ENCODE measurements around the gene TPRG1. TPM values are rescaled to one million over a fixed set of nuclear protein-coding genes. Genes with fewer than 3 reads are reported as not detected.

TPRG1 gene
- total RNA-seq, 1 experiment from 2014 or later, result 0.55 TPM

DNA sequence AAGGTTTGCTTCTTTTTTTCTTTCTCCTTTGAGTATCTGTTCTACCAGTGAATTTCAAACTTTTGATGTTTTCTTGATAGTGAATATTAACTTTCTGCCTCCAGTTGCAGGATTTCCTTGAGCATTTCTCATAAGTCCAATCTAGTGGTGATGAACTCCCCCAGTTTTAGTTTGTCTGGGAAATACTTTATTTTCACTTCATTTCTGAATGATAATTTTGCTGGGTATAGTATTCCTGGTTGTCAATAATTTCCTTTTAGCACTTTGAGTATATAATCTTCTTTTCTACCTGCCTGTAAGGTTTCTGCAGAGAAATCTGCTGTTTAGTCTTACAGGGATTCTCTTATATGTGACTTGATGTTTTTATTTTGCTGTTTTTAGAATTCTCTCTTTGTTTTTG is 21.0 kb downstream of the TPRG1 start (continued):
- TF ChIP-seq ZNF232 (CRISPR knock-in tag; IDR thresholded peaks at IDR 0.05) (no peak), ZNF416 (CRISPR knock-in tag; IDR thresholded peaks at IDR 0.05) (no peak), ZBTB21 (CRISPR knock-in tag; IDR thresholded peaks at IDR 0.05; ENCODE audit: borderline replicate concordance) (no peak), JAZF1 (CRISPR knock-in tag; IDR thresholded peaks at IDR 0.05) (no peak), ZNF138 (CRISPR knock-in tag; conservative IDR thresholded peaks at IDR 0.05) (no peak)
- TF ChIP-seq, protein P1, sequence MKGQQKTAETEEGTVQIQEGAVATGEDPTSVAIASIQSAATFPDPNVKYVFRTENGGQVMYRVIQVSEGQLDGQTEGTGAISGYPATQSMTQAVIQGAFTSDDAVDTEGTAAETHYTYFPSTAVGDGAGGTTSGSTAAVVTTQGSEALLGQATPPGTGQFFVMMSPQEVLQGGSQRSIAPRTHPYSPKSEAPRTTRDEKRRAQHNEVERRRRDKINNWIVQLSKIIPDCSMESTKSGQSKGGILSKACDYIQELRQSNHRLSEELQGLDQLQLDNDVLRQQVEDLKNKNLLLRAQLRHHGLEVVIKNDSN (CRISPR knock-in tag; IDR thresholded peaks at IDR 0.05), result no peak

DNA sequence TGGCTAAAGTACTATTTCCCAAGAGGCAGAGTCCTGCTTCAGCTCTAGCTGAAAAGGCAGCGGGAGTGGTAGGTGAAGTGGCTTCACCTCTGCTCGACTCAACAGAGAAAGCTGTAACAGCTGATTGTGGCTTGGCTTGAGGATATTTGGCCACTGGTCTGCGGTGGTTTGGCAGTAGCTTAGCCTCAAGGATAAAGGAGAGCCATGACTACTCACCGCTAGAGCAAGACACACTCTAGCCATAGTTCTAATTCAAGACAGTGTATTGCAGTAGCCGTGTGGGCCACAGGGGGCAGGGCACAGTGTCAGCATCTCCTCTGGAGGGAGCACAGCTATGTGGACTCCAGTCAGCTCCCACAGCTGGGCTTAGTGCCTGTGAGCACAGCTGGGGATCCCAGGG is 23.5 kb downstream of the TPRG1 start:
- ATAC-seq (peak; percentile 100), DNase-seq (ENCODE audit: low spot score) (peak; percentile 48)
- H3K36me3 Mint-ChIP-seq, result peaks cover 26% of the 10 kb centered on the region
- no peaks in the 10 kb centered on the region; the same call in 1 of the 2 replicates for H3K27me3 Mint-ChIP-seq (ENCODE audit: low read depth)
- peaks cover 41% of the 10 kb centered on the region for H3K9me3 Mint-ChIP-seq
- ChIA-PET CTCF (interaction anchor here (1.2 to 2.0 kb wide), 5 partner anchors 9 to 153 kb away, joined by 3 to 9 read pairs (median 5); no protein-coding TSS in a partner anchor), POLR2A (no interaction called here)
- H3K4me3 Mint-ChIP-seq, result no peak overlapping the region
- H3K4me1 Mint-ChIP-seq, result no peaks in the 10 kb centered on the region
- H3K27ac Mint-ChIP-seq, result no peak overlapping the region
- TF ChIP-seq ZNF219 (CRISPR knock-in tag; IDR thresholded peaks at IDR 0.05; ENCODE audit: borderline replicate concordance), result no peak
- TF ChIP-seq, protein P2, sequence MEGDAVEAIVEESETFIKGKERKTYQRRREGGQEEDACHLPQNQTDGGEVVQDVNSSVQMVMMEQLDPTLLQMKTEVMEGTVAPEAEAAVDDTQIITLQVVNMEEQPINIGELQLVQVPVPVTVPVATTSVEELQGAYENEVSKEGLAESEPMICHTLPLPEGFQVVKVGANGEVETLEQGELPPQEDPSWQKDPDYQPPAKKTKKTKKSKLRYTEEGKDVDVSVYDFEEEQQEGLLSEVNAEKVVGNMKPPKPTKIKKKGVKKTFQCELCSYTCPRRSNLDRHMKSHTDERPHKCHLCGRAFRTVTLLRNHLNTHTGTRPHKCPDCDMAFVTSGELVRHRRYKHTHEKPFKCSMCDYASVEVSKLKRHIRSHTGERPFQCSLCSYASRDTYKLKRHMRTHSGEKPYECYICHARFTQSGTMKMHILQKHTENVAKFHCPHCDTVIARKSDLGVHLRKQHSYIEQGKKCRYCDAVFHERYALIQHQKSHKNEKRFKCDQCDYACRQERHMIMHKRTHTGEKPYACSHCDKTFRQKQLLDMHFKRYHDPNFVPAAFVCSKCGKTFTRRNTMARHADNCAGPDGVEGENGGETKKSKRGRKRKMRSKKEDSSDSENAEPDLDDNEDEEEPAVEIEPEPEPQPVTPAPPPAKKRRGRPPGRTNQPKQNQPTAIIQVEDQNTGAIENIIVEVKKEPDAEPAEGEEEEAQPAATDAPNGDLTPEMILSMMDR (IDR thresholded peaks at IDR 0.05), result peak; percentile 47; the same call in 1 of the 2 replicates

DNA sequence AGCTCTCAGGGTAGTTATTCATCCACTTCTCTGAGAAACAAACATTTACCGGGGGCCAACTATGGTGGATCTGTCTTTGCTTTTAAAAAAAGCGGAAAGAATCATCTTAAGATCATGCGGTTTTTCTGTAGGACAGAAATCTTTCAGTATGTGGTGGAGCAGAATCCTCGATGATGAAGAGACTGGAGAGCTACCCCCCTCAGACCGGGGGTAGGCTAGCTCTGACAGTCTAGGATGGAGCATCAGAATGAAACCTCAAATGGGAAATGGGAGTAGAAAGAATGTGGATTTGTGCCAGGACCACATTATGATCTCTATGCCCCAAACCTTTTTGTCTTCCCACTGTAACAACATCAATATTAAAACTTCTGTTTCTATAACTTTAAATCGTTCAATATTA is 30.3 kb downstream of the TPRG1 start:
- CTCF ChIA-PET, result interaction anchor here (1.2 kb wide), 1 partner anchor 32 kb away, joined by 5 read pairs; no protein-coding TSS in a partner anchor
- no peak for DNase-seq (ENCODE audit: low spot score)
- TF ChIP-seq NR1H2 (CRISPR knock-in tag; IDR thresholded peaks at IDR 0.05) (no peak), PRRX2 (CRISPR knock-in tag; IDR thresholded peaks at IDR 0.05) (no peak), HMGA2 (CRISPR knock-in tag; IDR thresholded peaks at IDR 0.05) (no peak), TP53 (CRISPR knock-in tag; IDR thresholded peaks at IDR 0.05) (no peak), CREM (CRISPR knock-in tag; IDR thresholded peaks at IDR 0.05) (no peak), GTF2I (CRISPR knock-in tag; conservative IDR thresholded peaks at IDR 0.05) (no peak), SMAD3 (CRISPR knock-in tag; IDR thresholded peaks at IDR 0.05; ENCODE audit: borderline replicate concordance) (no peak), CBFB (CRISPR knock-in tag; IDR thresholded peaks at IDR 0.05; ENCODE audit: low read depth) (no peak), TCF7 (CRISPR knock-in tag; IDR thresholded peaks at IDR 0.05; ENCODE audit: low read depth) (no peak)
- TF ChIP-seq, protein P1 (CRISPR knock-in tag; IDR thresholded peaks at IDR 0.05), result no peak
- TF ChIP-seq, protein P3, sequence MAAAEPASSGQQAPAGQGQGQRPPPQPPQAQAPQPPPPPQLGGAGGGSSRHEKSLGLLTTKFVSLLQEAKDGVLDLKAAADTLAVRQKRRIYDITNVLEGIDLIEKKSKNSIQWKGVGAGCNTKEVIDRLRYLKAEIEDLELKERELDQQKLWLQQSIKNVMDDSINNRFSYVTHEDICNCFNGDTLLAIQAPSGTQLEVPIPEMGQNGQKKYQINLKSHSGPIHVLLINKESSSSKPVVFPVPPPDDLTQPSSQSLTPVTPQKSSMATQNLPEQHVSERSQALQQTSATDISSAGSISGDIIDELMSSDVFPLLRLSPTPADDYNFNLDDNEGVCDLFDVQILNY (CRISPR knock-in tag; IDR thresholded peaks at IDR 0.05), result no peak
- TF ChIP-seq, protein P4, sequence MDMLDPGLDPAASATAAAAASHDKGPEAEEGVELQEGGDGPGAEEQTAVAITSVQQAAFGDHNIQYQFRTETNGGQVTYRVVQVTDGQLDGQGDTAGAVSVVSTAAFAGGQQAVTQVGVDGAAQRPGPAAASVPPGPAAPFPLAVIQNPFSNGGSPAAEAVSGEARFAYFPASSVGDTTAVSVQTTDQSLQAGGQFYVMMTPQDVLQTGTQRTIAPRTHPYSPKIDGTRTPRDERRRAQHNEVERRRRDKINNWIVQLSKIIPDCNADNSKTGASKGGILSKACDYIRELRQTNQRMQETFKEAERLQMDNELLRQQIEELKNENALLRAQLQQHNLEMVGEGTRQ (CRISPR knock-in tag; IDR thresholded peaks at IDR 0.05), result no peak
- TF ChIP-seq, protein P5, sequence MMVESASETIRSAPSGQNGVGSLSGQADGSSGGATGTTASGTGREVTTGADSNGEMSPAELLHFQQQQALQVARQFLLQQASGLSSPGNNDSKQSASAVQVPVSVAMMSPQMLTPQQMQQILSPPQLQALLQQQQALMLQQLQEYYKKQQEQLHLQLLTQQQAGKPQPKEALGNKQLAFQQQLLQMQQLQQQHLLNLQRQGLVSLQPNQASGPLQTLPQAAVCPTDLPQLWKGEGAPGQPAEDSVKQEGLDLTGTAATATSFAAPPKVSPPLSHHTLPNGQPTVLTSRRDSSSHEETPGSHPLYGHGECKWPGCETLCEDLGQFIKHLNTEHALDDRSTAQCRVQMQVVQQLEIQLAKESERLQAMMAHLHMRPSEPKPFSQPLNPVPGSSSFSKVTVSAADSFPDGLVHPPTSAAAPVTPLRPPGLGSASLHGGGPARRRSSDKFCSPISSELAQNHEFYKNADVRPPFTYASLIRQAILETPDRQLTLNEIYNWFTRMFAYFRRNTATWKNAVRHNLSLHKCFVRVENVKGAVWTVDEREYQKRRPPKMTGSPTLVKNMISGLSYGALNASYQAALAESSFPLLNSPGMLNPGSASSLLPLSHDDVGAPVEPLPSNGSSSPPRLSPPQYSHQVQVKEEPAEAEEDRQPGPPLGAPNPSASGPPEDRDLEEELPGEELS (CRISPR knock-in tag; IDR thresholded peaks at IDR 0.05), result no peak
- TF ChIP-seq, protein P6, sequence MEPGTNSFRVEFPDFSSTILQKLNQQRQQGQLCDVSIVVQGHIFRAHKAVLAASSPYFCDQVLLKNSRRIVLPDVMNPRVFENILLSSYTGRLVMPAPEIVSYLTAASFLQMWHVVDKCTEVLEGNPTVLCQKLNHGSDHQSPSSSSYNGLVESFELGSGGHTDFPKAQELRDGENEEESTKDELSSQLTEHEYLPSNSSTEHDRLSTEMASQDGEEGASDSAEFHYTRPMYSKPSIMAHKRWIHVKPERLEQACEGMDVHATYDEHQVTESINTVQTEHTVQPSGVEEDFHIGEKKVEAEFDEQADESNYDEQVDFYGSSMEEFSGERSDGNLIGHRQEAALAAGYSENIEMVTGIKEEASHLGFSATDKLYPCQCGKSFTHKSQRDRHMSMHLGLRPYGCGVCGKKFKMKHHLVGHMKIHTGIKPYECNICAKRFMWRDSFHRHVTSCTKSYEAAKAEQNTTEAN (CRISPR knock-in tag; IDR thresholded peaks at IDR 0.05), result no peak

More for the DNA sequence above, 30.3 kb downstream of the TPRG1 start:
- no peak overlapping the region for H3K27ac Mint-ChIP-seq
- H3K9me3 Mint-ChIP-seq, result peaks cover 12% of the 10 kb centered on the region
- no peak for ATAC-seq
- H3K36me3 Mint-ChIP-seq, result peaks cover 3% of the 10 kb centered on the region; the same call in 1 of the 2 replicates
- peaks cover 7% of the 10 kb centered on the region for H3K4me1 Mint-ChIP-seq
- no peak overlapping the region for H3K4me3 Mint-ChIP-seq
- H3K27me3 Mint-ChIP-seq (ENCODE audit: low read depth), result no peaks in the 10 kb centered on the region
- POLR2A ChIA-PET, result no interaction called here
